Calu3 (cell line): Measurements from ENCODE around the gene OR1N1. TPM values are rescaled to one million over a fixed set of nuclear protein-coding genes. Genes with fewer than 3 reads are reported as not detected.
A peak's percentile ranks its signal among the peaks of the same experiment; 100 is the strongest.

Experiments
- BruUV-seq: library from RNA; stranded (reverse); fragments of 400-500 nt; replicated peaks from 2 replicates; lab custom pipeline; 2021; lab: Mats Ljungman, UMichigan
- CTCF ChIA-PET: fragments of 300-600 bp; sonication (Branson Sonifier 250); formaldehyde crosslinking; loops from one replicate; lab custom pipeline; 2022; ENCODE audit warnings: antibody characterized with exemption; lab: Charles Lee
- DNase-seq: peaks from one replicate; pipeline ENCODE4 v3.0.0; 2022
- H3K27ac Mint-ChIP-seq: one replicate; pipeline ENCODE4 v1.8.0; 2022; ENCODE audit warnings: mixed read lengths; ENCODE audit not compliant: unreplicated experiment
- H3K27me3 Mint-ChIP-seq: one replicate; pipeline ENCODE4 v1.8.0; 2022; ENCODE audit warnings: mixed read lengths; ENCODE audit not compliant: unreplicated experiment
- H3K36me3 Mint-ChIP-seq: one replicate; pipeline ENCODE4 v1.8.0; 2022; ENCODE audit warnings: mild to moderate bottlenecking, moderate library complexity, mixed read lengths; ENCODE audit not compliant: insufficient read depth, unreplicated experiment
- H3K4me1 Mint-ChIP-seq: one replicate; pipeline ENCODE4 v1.8.0; 2022; ENCODE audit warnings: mild to moderate bottlenecking, low read depth, mixed read lengths; ENCODE audit not compliant: unreplicated experiment
- H3K4me3 Mint-ChIP-seq: one replicate; pipeline ENCODE4 v1.8.0; 2022; ENCODE audit warnings: mild to moderate bottlenecking, low read depth, moderate library complexity, mixed read lengths; ENCODE audit not compliant: unreplicated experiment
- H3K9me3 Mint-ChIP-seq: one replicate; pipeline ENCODE4 v1.8.0; 2022; ENCODE audit warnings: low read depth, mixed read lengths; ENCODE audit not compliant: unreplicated experiment
- intact Hi-C: fragments of 100-400 bp; cut with micrococcal nuclease; formaldehyde crosslinking; loops from one replicate; pipeline ENCODE4 v1.10.0; 2022; ENCODE audit not compliant: unreplicated experiment
- total RNA-seq: library from RNA; stranded (reverse); gene quantifications from 2 replicates; pipeline ENCODE4 v1.2.3, GENCODE V29; 2022
- TF ChIP-seq, protein P1 (sequence below): fragments of 200-600 bp; IDR thresholded peaks from one replicate; pipeline ENCODE4 v1.8.0; 2022; ENCODE audit warnings: antibody characterized with exemption; ENCODE audit not compliant: unreplicated experiment

Gene OR1N1
- total RNA-seq, 1 experiment from 2014 or later, result not detected

GRCh38 chr9:122506964-122507363 is 20.1 kb downstream of the OR1N1 start:
- DNase-seq, result no peak
- Mint-ChIP-seq H3K4me3 (no peak overlapping the region), H3K36me3 (no peaks in the 10 kb centered on the region), H3K9me3 (no peaks in the 10 kb centered on the region), H3K4me1 (no peaks in the 10 kb centered on the region), H3K27ac (no peak overlapping the region), H3K27me3 (no peaks in the 10 kb centered on the region)
- no TSS peak for BruUV-seq
- intact Hi-C loops, result no loop called here
- TF ChIP-seq, protein P1, sequence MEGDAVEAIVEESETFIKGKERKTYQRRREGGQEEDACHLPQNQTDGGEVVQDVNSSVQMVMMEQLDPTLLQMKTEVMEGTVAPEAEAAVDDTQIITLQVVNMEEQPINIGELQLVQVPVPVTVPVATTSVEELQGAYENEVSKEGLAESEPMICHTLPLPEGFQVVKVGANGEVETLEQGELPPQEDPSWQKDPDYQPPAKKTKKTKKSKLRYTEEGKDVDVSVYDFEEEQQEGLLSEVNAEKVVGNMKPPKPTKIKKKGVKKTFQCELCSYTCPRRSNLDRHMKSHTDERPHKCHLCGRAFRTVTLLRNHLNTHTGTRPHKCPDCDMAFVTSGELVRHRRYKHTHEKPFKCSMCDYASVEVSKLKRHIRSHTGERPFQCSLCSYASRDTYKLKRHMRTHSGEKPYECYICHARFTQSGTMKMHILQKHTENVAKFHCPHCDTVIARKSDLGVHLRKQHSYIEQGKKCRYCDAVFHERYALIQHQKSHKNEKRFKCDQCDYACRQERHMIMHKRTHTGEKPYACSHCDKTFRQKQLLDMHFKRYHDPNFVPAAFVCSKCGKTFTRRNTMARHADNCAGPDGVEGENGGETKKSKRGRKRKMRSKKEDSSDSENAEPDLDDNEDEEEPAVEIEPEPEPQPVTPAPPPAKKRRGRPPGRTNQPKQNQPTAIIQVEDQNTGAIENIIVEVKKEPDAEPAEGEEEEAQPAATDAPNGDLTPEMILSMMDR, result no peak
- CTCF ChIA-PET, result no interaction called here

- H3K36me3 Mint-ChIP-seq, result no peaks in the 10 kb centered on the region
Observed at GRCh38 chr9:122498883-122499288, 28.2 kb downstream of the OR1N1 start.

DNA sequence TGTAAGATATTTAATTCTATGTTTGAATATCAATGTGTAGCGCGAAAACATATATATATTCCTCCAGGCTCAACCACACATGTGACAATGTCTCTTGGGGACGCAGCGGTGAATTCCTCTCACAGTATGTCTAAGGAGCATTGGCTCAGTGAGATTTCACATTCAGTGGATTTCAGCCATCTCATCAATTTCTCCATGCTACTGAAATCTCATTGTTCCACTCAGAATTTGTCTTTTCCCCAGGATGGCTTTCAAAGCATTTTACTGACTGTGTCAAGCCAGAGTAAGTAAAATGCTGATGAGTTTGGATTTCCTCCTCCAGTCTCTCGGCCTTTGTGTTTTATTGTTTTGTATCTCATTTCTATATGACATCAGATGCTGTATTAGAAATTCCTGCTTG is 48.0 kb downstream of the OR1N1 start:
- CTCF ChIA-PET, result no interaction called here
- H3K36me3 Mint-ChIP-seq, result no peaks in the 10 kb centered on the region
- no peaks in the 10 kb centered on the region for H3K9me3 Mint-ChIP-seq
- no peak overlapping the region for H3K27ac Mint-ChIP-seq
- no TSS peak for BruUV-seq
- DNase-seq, result no peak
- no peak overlapping the region for H3K4me3 Mint-ChIP-seq
- intact Hi-C loops, result no loop called here
- H3K4me1 Mint-ChIP-seq, result peaks cover 8% of the 10 kb centered on the region
- H3K27me3 Mint-ChIP-seq, result peaks cover 54% of the 10 kb centered on the region
- TF ChIP-seq, protein P1, result no peak

More at GRCh38 chr9:122498883-122499288, 28.2 kb downstream of the OR1N1 start:
- TF ChIP-seq, protein P1, result no peak
- H3K4me1 Mint-ChIP-seq, result no peaks in the 10 kb centered on the region
- BruUV-seq, result no TSS peak
- no peak overlapping the region for H3K4me3 Mint-ChIP-seq
- intact Hi-C loops, result no loop called here
- H3K27me3 Mint-ChIP-seq, result peaks cover 40% of the 10 kb centered on the region
- DNase-seq, result peak; percentile 3
- CTCF ChIA-PET, result interaction anchor here (1.1 to 1.3 kb wide), 2 partner anchors 11 to 310 kb away, joined by 3 to 4 read pairs; no protein-coding TSS in a partner anchor
- H3K9me3 Mint-ChIP-seq, result no peaks in the 10 kb centered on the region
- no peak overlapping the region for H3K27ac Mint-ChIP-seq

- Mint-ChIP-seq H3K27ac (no peak within 1 kb of the TSS), H3K27me3 (peaks cover 66% of the 10 kb centered on the region), H3K4me3 (no peak within 1 kb of the TSS), H3K9me3 (no peaks in the 10 kb centered on the region), H3K36me3 (no peaks in the 10 kb centered on the region), H3K4me1 (peaks cover 8% of the 10 kb centered on the region)
- intact Hi-C loops, result no loop called here
- CTCF ChIA-PET, result no interaction called here
- TF ChIP-seq, protein P1, result no peak
- BruUV-seq, result no TSS peak
- no peak for DNase-seq
Observed at GRCh38 chr9:122477826-122478225, 49.3 kb downstream of the OR1N1 start, which contains the start of gene OR1J1. TSS of gene OR1J1 (minus strand) at chr9:122477926. CDS start at chr9:122477926, 0 bp downstream.
